Neural cell (in vitro differentiated cells): ENCODE results near the gene GOLGA6A.

ENCODE experiments used
- MXI1 ChIP-seq: fragments of 450-650 bp; conservative IDR thresholded peaks from 2 replicates; pipeline ENCODE4 v1.6.1; 2014; ENCODE audit warnings: antibody characterized with exemption, mild to moderate bottlenecking; ENCODE audit not compliant: poor library complexity, severe bottlenecking
- POLR2AphosphoS5 ChIP-seq: IDR thresholded peaks from 2 replicates; pipeline ENCODE4 v1.6.1; 2012
- TF ChIP-seq, protein P1 (sequence below): fragments of 450-650 bp; IDR thresholded peaks from 2 replicates; pipeline ENCODE4 v1.5.1; 2014; ENCODE audit warnings: antibody characterized with exemption, mild to moderate bottlenecking, moderate library complexity; ENCODE audit not compliant: poor library complexity, severe bottlenecking

DNA sequence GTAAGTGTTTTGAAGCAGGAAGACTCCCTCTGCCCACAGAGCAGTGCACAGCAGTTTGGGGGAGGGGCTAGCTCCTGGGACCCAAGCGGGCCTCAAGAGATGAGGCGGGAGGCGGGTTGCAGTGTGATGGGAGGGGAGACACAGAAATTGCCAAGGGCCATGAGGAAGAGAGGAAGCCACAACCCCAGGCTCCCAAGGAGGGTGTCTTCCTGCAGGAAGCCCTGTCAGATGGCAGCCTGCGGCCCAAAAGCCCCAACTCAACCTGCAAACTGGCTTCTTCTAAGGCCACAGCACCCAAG, 40.7 kb upstream of the GOLGA6A start:
- TF ChIP-seq, protein P1, sequence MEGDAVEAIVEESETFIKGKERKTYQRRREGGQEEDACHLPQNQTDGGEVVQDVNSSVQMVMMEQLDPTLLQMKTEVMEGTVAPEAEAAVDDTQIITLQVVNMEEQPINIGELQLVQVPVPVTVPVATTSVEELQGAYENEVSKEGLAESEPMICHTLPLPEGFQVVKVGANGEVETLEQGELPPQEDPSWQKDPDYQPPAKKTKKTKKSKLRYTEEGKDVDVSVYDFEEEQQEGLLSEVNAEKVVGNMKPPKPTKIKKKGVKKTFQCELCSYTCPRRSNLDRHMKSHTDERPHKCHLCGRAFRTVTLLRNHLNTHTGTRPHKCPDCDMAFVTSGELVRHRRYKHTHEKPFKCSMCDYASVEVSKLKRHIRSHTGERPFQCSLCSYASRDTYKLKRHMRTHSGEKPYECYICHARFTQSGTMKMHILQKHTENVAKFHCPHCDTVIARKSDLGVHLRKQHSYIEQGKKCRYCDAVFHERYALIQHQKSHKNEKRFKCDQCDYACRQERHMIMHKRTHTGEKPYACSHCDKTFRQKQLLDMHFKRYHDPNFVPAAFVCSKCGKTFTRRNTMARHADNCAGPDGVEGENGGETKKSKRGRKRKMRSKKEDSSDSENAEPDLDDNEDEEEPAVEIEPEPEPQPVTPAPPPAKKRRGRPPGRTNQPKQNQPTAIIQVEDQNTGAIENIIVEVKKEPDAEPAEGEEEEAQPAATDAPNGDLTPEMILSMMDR: no peak
- TF ChIP-seq POLR2AphosphoS5 (no peak), MXI1 (no peak)
